8988T (cell line): ENCODE measurements around the gene LRRC4B.
A peak's percentile ranks its signal among the peaks of the same experiment; 100 is the strongest.
"Not testable (repeated sequence)": the region's sequence is repeated elsewhere in the genome, so short reads cannot be mapped to it uniquely, and the experiment has no call there.

Experiments
- DNase-seq: peaks from one replicate; pipeline ENCODE4 v3.0.0; 2011

The LRRC4B gene

DNA sequence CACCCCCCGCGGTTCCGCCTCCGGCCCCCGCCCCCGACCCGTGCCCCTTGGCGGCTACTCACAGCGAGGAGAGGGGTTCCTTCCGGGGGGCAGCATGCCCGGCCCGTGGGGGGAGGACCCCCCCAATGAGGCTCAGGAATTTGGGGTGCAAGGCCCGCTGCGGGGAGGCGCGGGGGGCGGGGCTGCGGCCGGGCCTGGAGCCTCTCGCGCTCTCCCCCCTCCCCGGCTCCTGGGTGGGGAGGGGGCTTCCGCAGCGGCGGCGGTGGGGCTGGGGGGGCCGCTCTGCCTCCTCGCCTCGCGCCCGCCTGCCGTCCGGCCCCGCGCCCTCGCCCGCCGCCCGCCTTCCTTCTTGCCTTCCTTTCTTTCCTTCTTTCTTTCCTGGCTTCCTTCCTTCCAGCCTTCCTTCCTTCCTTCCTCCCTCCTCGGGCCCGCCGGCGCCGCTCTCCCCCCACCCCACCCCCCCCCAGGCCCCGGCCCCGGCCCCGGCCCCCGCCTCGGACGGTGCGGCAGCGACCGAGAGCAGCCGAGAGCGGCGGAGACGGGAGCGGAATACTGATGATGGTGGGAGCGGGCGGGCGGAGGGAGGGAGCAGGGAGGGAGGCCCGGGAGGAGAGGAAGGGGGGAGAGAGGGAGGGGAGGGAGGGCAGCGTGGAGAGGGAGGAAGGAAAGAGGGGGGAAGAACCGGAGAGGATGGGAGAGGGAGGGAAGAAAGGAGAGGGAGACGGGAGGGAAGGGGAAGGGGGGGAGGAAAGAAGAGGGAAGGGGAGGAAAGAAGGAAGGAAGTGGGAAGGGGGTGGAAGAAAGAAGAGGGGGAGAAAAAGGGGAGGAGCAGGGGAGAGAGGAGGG lies at the start of gene LRRC4B:
Gene LRRC4B (minus strand): TSS at position 554 of the 846 bp plus-strand sequence. CDS start 19,597 bp downstream, outside the sequence.
- DNase-seq = peak; percentile 11

GRCh38 chr19:50612504-50613404 lies 44.5 kb upstream of the LRRC4B start:
- DNase-seq = not testable (repeated sequence)

- DNase-seq = no peak
Observed at GRCh38 chr19:50607874-50608785, 39.9 kb upstream of the LRRC4B start.

- no peak for DNase-seq
Observed at GRCh38 chr19:50607388-50607787, 39.2 kb upstream of the LRRC4B start.

DNA sequence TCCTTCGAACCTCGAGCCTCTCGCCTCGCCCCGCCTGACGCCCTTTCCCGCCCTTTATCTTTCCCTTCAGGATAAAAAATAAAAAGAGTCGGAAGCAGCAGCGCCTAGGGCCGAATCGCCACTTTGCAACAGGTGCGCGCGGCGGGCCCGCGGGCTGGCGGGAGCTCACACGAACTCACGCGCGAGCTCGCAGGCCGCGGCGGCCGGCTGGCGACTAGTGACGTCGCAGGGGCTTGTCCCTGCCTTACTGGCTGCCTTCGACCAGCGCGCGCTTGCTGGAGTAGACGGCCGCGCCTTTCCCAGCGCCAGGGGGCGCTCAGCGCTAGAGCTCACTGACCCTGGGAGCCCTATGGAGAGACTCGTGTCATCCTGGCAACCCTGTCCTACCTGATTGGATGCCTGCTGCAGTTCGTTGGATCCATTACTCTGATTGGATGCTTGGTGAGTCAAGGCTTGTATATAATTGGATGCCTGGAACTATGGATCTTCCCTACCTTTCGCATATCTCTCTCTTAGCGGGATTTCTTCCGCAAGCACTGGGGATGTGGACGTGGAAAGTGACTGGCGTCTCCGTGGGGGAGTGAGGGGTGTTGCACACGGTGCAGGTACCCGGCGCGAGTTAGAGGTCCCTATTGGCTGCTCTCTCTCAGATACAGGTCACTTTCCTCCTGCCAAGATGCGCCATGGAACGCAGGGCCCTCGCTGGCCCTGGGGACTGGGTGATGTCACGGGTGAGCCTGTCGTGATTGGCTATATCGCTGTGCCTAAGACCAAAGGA lies 38.0 kb upstream of the LRRC4B start:
- not testable (repeated sequence) for DNase-seq

GRCh38 chr19:50604264-50605073 lies 36.2 kb upstream of the LRRC4B start:
- not testable (repeated sequence) for DNase-seq

GRCh38 chr19:50602935-50603334 lies 34.7 kb upstream of the LRRC4B start:
- no peak for DNase-seq

- no peak for DNase-seq
Observed at GRCh38 chr19:50602496-50602895, 34.3 kb upstream of the LRRC4B start.

DNA sequence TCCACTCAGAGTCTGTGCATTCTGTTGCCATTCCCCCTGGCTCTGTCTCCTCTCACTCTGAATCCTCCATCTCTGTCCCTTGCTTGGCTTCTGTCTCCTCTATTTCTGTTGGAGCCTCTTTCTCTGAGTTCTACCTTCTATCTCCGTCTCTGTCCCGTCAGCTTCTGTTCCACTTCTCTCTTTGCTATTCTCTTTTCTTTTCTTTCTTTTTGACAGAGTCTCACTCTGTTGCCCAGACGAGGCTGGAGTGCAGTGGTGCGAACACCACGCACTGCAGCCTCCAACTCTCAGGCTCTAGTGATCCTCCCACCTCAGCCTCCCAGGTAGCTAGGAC lies 33.8 kb upstream of the LRRC4B start:
- DNase-seq = no peak

GRCh38 chr19:50601407-50602088 lies 33.3 kb upstream of the LRRC4B start:
- no peak for DNase-seq

- DNase-seq = no peak
Observed at GRCh38 chr19:50599427-50599826, 31.2 kb upstream of the LRRC4B start.

DNA sequence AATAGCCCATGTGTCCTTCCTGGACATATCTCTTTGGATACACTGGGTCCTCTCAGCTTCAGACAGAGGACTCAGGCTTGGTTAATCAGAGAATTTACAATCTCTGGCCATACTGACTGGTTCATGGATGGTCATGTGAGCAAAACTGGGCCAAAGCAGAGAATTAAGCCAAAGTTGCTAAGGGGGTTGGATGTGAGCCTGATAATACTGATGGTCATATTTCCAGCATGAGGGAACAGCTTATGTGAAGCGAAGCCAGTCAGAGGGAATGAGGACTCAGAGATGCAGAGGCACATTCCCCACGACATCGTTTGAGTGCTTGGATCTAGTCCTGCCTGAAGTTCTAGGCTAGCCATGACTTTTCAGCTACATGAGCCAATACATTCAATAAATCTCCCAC lies 22.0 kb upstream of the LRRC4B start:
- no peak for DNase-seq

- not testable (repeated sequence) for DNase-seq
Observed at GRCh38 chr19:50581795-50582660, 13.8 kb upstream of the LRRC4B start.

- DNase-seq = no peak
Observed at GRCh38 chr19:50580970-50581634, 12.9 kb upstream of the LRRC4B start.

DNA sequence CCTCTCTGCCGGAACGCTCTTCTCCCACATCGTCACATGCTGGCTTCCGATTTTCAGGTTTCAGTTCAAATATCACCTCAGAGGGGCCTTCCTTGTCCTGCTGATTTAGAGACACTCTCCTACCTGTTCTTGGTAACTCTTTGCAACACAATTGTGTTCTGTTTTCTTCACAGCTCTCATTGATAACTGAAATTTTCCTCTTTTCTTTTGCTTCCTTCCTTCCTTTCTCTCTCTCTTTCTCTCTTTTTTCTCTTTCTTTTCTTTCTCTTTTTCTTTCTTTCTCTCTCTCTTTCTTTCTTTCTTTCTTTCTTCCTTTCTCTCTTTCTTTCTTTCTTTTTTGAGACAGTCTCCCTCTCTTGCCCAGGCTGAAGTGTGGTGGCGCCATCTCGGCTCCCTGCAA lies 12.0 kb upstream of the LRRC4B start:
- no peak for DNase-seq

- DNase-seq = not testable (repeated sequence)
Observed at GRCh38 chr19:50576769-50577168, 8.5 kb upstream of the LRRC4B start.

DNA sequence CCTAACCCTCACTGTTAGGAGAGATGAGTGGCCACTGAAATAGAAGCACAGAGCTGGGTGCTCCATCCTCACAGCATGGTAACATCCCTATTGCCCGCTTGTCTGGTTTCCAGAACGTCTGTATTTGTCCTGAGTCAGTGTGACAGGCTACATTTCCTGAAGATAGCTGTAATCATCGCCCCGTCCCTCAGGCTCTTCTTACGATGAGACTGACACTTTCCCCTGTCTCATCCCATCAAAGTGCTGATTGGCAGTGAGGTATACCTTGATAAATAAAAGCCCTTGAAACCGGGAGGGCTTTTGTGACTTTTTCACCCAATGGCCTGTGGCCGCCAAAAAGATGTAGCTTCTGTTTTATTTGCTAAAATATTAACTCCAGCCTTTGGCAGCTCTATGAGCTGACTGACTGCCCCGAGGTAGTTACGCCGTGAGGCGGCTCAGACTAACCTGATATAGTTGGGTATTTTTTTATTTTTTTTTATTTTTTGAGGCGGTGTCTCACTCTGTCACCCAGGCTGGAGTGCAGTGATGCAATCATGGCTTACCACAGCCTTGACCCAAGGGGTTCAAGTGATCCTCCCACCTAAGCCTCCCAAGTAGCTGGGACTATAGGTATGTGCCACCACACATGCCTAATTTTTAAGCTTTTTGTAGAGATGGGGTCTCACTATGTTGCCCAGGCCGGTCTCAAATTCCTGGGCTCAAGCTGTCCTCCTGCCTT lies 5.7 kb upstream of the LRRC4B start:
- DNase-seq = no peak

DNA sequence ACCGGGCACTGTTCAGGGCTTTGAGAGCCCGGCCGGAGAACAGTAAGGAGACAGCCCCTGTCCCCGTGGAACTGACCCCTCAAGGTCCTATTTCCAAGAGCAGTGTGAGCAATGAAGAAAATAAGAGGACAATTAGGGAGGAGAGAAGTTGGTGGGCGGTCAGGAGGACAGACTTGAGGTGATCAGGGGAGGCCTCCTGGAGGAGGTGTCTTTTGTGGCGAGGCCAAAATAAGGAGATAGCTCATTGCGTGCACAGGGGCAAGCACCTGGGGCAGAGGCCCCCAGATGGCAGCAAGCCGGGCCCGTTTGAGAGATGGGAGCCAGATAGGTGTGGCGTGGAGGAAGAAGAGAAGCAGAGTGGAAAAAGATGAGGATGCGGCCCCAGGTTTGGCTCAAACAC lies 2.8 kb upstream of the LRRC4B start:
- peak; percentile 6 for DNase-seq
